ENCODE data around the gene BICC1. TPM values are rescaled to one million over a fixed set of nuclear protein-coding genes. Genes with fewer than 3 reads are reported as not detected.

BICC1 gene
- total and polyA plus RNA-seq, 2 donors (not counting 3 experiments of a cell fraction or from before 2014, with no cell fraction given) = 0.06 to 0.29 TPM

- Histone ChIP-seq H2AFZ (ENCODE audit: low read depth, low read length) (no peak overlapping the region), H3K79me2 (ENCODE audit: control insufficient read depth, insufficient read depth, low read length) (no peaks in the 10 kb centered on the region), H3K9me3 (replicated peaks; ENCODE audit: control insufficient read depth, insufficient read depth, low read length) (no peaks in the 10 kb centered on the region), H4K20me1 (replicated peaks; ENCODE audit: control insufficient read depth, extremely low read depth, insufficient read depth, low read length) (no peaks in the 10 kb centered on the region), H3K27ac (ENCODE audit: insufficient read depth, low read depth, low read length) (no peak overlapping the region), H3K9me1 (replicated peaks; ENCODE audit: control insufficient read depth, extremely low read depth, insufficient read depth, low read length) (no peaks in the 10 kb centered on the region), H3K4me2 (ENCODE audit: insufficient read depth, low read length) (no peak overlapping the region), H3K36me3 (ENCODE audit: control insufficient read depth in 2 of 2, extremely low read depth in 1 of 2, insufficient read depth in 2 of 2, low read length in 2 of 2) (no peaks in the 10 kb centered on the region), H3K4me1 (ENCODE audit: control insufficient read depth, extremely low read depth, insufficient read depth, low read length) (no peaks in the 10 kb centered on the region), H3K4me3 (replicated peaks in 1 of 3; ENCODE audit: insufficient read depth in 1 of 3, low read depth in 1 of 3, low read length in 3 of 3) (no peak overlapping the region), H3K27me3 (ENCODE audit: control insufficient read depth in 2 of 2, insufficient read depth in 2 of 2, low read length in 2 of 2) (no peaks in the 10 kb centered on the region), H3K9ac (replicated peaks; ENCODE audit: extremely low read depth, insufficient read depth, low read length) (no peak overlapping the region)
- FAIRE-seq (no peak), DNase-seq (ENCODE audit: low read depth, low spot score) (no peak)
- POLR2A ChIA-PET = no interaction called here
- no peak for TF ChIP-seq FOS (IDR thresholded peaks at IDR 0.05; ENCODE audit: borderline replicate concordance, insufficient read depth, low read length)
- TF ChIP-seq CTCF (IDR thresholded peaks at IDR 0.05; ENCODE audit: extremely low read depth in 1 of 2, insufficient read depth in 1 of 2, low read depth in 1 of 2, low read length in 2 of 2) = no peak
- no peak for TF ChIP-seq JUN (IDR thresholded peaks at IDR 0.05; ENCODE audit: borderline replicate concordance, insufficient read depth, insufficient read length, low read depth)
- no peak for TF ChIP-seq MAX (IDR thresholded peaks at IDR 0.05; ENCODE audit: insufficient read depth, insufficient read length)
- no peak for TF ChIP-seq MYC (IDR thresholded peaks at IDR 0.05; ENCODE audit: low read depth, low read length)
- TF ChIP-seq POLR2A (IDR thresholded peaks at IDR 0.05; ENCODE audit: low read depth, low read length) = no peak
- TF ChIP-seq POLR2AphosphoS5 (IDR thresholded peaks at IDR 0.05; ENCODE audit: insufficient read depth, low read depth, low read length) = no peak
- CTCF ChIA-PET = no interaction called here
- no TSS peak for BruUV-seq (replicated peaks)
- intact Hi-C loops (cut with micrococcal nuclease) = no loop called here
- dilution Hi-C loops (cut with MboI; ENCODE audit: extremely low pct_ligation_motif_present, low sequenced_read_pairs) = no loop called here
Observed at GRCh38 chr10:58742141-58742540, 229.5 kb downstream of the BICC1 start.
